Measurements from ENCODE around the gene SPACA6. TPM values are rescaled to one million over a fixed set of nuclear protein-coding genes. Genes with fewer than 3 reads are reported as not detected.

Gene SPACA6
- total and polyA plus RNA-seq, 8 donors = 13.5 to 27.3 (median 20.1) TPM

DNA sequence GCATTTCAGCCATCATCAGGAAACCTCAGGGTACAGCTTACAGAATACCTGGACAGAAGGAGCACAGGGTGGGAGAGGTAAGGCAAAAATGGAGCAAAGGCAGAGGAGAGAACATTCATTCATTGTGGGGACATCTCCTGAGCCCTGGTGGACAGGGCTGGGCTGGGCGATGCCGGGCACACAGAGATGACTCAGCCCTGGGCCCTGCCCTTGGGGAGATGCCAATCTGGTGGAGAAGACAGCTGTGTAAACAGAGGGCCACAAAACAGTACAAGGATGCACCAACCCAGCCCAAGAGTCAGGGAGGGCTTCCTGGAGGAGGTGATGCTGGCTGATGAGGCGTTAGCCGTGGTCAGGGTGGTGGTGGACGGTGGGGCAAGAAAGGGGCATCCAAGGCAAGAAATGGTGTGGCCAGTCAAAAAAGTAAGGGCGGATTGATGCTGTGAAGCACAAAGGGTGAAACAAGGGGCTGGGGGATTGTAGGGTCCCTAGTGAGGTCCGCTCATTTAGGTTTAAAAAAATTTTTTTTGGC is 34.3 kb downstream of the SPACA6 start:
- Histone ChIP-seq H3K4me3 (no peak overlapping the region), H3K27ac (no peak overlapping the region), H3K27me3 (peaks cover 7 to 81% of the 10 kb centered on the region in 2 donors), H3K9me3 (peaks cover 0 to 9% of the 10 kb centered on the region in 2 donors), H3K4me1 (no peaks in the 10 kb centered on the region), H3K36me3 (no peaks in the 10 kb centered on the region)
- intact Hi-C loops (cut with DNase I) = no loop called here
- DNase-seq (no peak), ATAC-seq (no peak)
- TF ChIP-seq CTCF (IDR thresholded peaks at IDR 0.05) = no peak

GRCh38 chr19:51729781-51730180 is 36.7 kb downstream of the SPACA6 start:
- Histone ChIP-seq H3K27ac (no peak overlapping the region), H3K9me3 (peaks cover 0 to 9% of the 10 kb centered on the region in 2 donors), H3K27me3 (peaks cover 4 to 67% of the 10 kb centered on the region in 2 donors), H3K4me3 (no peak overlapping the region), H3K36me3 (no peaks in the 10 kb centered on the region), H3K4me1 (peaks cover 0 to 2% of the 10 kb centered on the region in 2 donors)
- TF ChIP-seq CTCF (IDR thresholded peaks at IDR 0.05) = no peak
- intact Hi-C loops (cut with DNase I) = no loop called here
- no peak for DNase-seq
- peak; percentile 14 for ATAC-seq

- DNase-seq (no peak), ATAC-seq (no peak)
- H3K27me3 ChIP-seq = peaks cover 0 to 36% of the 10 kb centered on the region in 2 donors
- peaks cover 0 to 38% of the 10 kb centered on the region in 2 donors for H3K4me1 ChIP-seq
- H3K4me3 ChIP-seq = no peak overlapping the region
- H3K9me3 ChIP-seq = peaks cover 0 to 9% of the 10 kb centered on the region in 2 donors
- TF ChIP-seq CTCF (IDR thresholded peaks at IDR 0.05) = no peak
- no peak overlapping the region for H3K27ac ChIP-seq
- H3K36me3 ChIP-seq = no peaks in the 10 kb centered on the region
- intact Hi-C loops (cut with DNase I) = no loop called here
Observed at GRCh38 chr19:51733742-51734522, 40.8 kb downstream of the SPACA6 start.

DNA sequence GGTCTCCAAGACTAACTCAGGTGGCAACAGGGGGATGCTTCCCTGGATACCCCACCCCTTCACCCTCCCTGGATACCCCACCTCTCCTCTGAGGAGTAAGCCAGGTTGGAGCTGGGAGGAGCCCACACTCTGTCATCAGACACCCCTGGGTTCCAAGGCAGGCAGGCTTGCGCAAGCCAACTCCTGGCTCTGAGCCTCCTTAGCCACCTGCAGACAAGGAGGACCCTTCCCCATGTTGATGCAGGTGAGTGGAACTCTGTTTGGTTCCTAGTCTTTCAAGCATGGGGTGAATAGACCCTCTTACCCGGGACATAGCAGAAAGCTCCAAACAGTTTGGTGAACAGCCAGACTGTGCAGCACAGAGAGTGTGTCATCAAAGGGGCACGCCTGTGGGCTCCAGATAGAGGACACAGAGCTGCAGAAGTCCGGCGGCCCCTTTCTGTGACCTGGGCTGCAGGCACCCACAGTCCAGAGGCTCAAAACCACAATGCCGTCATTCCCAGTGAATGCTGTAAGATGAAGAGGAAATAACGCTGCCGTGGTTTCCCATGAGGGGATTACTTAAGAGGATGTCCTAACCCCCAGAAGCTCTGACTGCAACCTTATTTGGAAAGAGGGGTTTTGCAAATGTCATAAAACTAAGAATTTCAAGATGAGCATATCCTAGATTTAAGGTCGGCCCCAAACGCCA is 42.8 kb downstream of the SPACA6 start:
- Histone ChIP-seq H3K27me3 (peaks cover 0 to 22% of the 10 kb centered on the region in 2 donors), H3K9me3 (peaks cover 0 to 5% of the 10 kb centered on the region in 2 donors), H3K27ac (peak overlapping the region in 1 of 2 donors; percentile 68), H3K36me3 (no peaks in the 10 kb centered on the region), H3K4me1 (peaks cover 0 to 57% of the 10 kb centered on the region in 2 donors), H3K4me3 (no peak overlapping the region)
- ATAC-seq (peak; percentile 90), DNase-seq (peak in 2 of 4 donors; percentile 86 to 89)
- no peak for TF ChIP-seq CTCF (IDR thresholded peaks at IDR 0.05)
- intact Hi-C loops (cut with DNase I) = no loop called here

- ATAC-seq (no peak), DNase-seq (no peak)
- peaks cover 0 to 8% of the 10 kb centered on the region in 2 donors for H3K36me3 ChIP-seq
- H3K4me3 ChIP-seq = no peak overlapping the region
- H3K27ac ChIP-seq = no peak overlapping the region
- peaks cover 0 to 70% of the 10 kb centered on the region in 2 donors for H3K4me1 ChIP-seq
- H3K9me3 ChIP-seq = no peaks in the 10 kb centered on the region
- intact Hi-C loops (cut with DNase I) = no loop called here
- peaks cover 0 to 18% of the 10 kb centered on the region in 2 donors for H3K27me3 ChIP-seq
- TF ChIP-seq CTCF (IDR thresholded peaks at IDR 0.05) = no peak
Observed at GRCh38 chr19:51737389-51737788, 44.3 kb downstream of the SPACA6 start.

All from left lung (tissue), 10 donors.